B cell (primary cell): ENCODE measurements around the gene TBCA.

Experiments used
- EZH2 ChIP-seq: IDR thresholded peaks from 2 replicates; pipeline ENCODE4 v1.6.1; 2012; ENCODE audit warnings: borderline replicate concordance, low read depth, mild to moderate bottlenecking, moderate library complexity, low read length; ENCODE audit not compliant: insufficient read depth, poor library complexity, severe bottlenecking
- TF ChIP-seq, protein P1 (sequence below): fragments of 200-600 bp; IDR thresholded peaks from one replicate; pipeline ENCODE4 v1.8.0; 2022; ENCODE audit warnings: antibody characterized with exemption, mild to moderate bottlenecking

GRCh38 chr5:77709340-77709739, 66.8 kb downstream of the TBCA start:
- TF ChIP-seq, protein P1, sequence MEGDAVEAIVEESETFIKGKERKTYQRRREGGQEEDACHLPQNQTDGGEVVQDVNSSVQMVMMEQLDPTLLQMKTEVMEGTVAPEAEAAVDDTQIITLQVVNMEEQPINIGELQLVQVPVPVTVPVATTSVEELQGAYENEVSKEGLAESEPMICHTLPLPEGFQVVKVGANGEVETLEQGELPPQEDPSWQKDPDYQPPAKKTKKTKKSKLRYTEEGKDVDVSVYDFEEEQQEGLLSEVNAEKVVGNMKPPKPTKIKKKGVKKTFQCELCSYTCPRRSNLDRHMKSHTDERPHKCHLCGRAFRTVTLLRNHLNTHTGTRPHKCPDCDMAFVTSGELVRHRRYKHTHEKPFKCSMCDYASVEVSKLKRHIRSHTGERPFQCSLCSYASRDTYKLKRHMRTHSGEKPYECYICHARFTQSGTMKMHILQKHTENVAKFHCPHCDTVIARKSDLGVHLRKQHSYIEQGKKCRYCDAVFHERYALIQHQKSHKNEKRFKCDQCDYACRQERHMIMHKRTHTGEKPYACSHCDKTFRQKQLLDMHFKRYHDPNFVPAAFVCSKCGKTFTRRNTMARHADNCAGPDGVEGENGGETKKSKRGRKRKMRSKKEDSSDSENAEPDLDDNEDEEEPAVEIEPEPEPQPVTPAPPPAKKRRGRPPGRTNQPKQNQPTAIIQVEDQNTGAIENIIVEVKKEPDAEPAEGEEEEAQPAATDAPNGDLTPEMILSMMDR: no peak
- TF ChIP-seq EZH2: no peak
